ENCODE data around the gene PHLDB2. TPM values are rescaled to one million over a fixed set of nuclear protein-coding genes. Genes with fewer than 3 reads are reported as not detected.

PHLDB2 gene
- total RNA-seq, 1 donor from 2014 or later, result 36.9 TPM

DNA sequence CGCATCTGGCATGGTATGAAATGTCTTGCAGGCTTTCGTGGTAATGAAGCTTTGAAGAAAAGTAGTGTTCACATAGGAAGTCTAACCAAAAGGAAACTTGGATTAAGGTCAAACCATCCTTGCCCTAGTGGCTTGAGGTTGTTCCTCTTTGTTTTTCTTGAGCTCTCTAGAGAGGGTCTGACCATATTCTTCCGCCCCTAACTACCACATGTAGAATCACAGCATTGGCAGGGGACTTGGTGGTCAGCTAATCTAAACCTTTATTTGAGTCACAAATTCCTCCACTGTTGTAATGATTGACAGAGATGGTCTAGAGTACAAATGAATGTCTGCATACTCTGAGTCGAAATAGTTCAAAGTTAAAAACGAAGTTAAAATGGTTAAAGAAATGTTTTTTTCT lies 39.1 kb upstream of the PHLDB2 start:
- no peak for DNase-seq (ENCODE audit: low read depth)
- no peak for TF ChIP-seq CTCF (conservative IDR thresholded peaks at IDR 0.05; ENCODE audit: low read depth, low read length)
- H3K4me3 ChIP-seq (ENCODE audit: low read depth, low read length), result no peak overlapping the region

DNA sequence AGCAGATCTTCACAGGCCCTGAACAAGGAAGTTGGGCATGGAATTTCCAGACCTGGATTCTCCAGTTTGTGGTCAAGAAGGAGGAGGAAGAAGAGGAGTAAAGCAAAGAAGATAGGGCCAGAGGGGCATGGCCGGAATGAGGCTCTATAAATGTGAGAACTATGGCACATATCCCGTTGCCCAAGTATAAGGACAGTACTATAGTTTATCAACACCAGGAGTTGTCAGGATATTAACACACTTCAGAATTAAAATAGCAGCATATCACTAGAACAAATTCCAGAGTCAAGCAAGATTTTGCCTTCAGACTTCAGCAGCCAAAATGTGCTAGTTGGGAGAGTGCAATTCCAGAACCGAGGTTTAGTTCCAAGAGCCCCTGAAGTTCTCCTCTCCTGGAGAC lies 38.4 kb upstream of the PHLDB2 start:
- no peak overlapping the region for H3K4me3 ChIP-seq (ENCODE audit: low read depth, low read length)
- no peak for TF ChIP-seq CTCF (conservative IDR thresholded peaks at IDR 0.05; ENCODE audit: low read depth, low read length)
- DNase-seq (ENCODE audit: low read depth), result no peak

GRCh38 chr3:111821891-111822290 lies 37.2 kb upstream of the PHLDB2 start:
- DNase-seq (ENCODE audit: low read depth), result no peak
- TF ChIP-seq CTCF (conservative IDR thresholded peaks at IDR 0.05; ENCODE audit: low read depth, low read length), result no peak

GRCh38 chr3:111822804-111823203 lies 36.3 kb upstream of the PHLDB2 start:
- DNase-seq (ENCODE audit: low read depth), result no peak
- no peak for TF ChIP-seq CTCF (conservative IDR thresholded peaks at IDR 0.05; ENCODE audit: low read depth, low read length)
- H3K4me3 ChIP-seq (ENCODE audit: low read depth, low read length), result no peak overlapping the region

More at GRCh38 chr3:111821891-111822290, 37.2 kb upstream of the PHLDB2 start:
- no peak overlapping the region for H3K4me3 ChIP-seq (ENCODE audit: low read depth, low read length)

DNA sequence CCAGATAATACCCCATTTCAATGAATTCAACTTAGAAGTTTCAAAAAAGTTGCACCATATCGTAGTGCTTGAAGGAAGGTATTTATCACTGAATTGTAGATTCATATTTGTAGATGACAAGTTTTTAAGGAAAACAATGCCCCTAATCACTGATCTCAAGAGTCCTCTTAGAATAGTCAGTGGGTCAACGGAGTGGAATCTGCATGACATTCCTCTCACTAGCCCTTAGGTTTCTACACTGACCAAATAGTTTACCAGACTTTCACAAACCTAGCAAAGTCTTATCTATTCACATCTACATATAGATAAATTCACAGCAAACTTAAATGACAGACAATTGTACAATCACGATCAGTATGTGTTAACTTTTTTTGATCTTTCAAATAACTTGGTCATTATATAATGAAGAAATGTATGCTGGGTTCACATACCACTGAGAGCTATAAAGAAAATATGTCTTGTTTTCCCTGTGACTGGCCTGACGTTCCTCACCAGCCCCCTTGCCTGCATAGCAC lies 35.7 kb upstream of the PHLDB2 start:
- no peak overlapping the region for H3K4me3 ChIP-seq (ENCODE audit: low read depth, low read length)
- TF ChIP-seq CTCF (conservative IDR thresholded peaks at IDR 0.05; ENCODE audit: low read depth, low read length), result no peak
- DNase-seq (ENCODE audit: low read depth), result no peak

- DNase-seq (ENCODE audit: low read depth), result no peak
- H3K4me3 ChIP-seq (ENCODE audit: low read depth, low read length), result no peak overlapping the region
- TF ChIP-seq CTCF (conservative IDR thresholded peaks at IDR 0.05; ENCODE audit: low read depth, low read length), result no peak
Measured at GRCh38 chr3:111824351-111824750, 34.7 kb upstream of the PHLDB2 start.

GRCh38 chr3:111827871-111828270 lies 31.2 kb upstream of the PHLDB2 start:
- no peak for TF ChIP-seq CTCF (conservative IDR thresholded peaks at IDR 0.05; ENCODE audit: low read depth, low read length)
- no peak overlapping the region for H3K4me3 ChIP-seq (ENCODE audit: low read depth, low read length)

More at GRCh38 chr3:111827871-111828270, 31.2 kb upstream of the PHLDB2 start:
- DNase-seq (ENCODE audit: low read depth), result no peak
